PC-9 (cell line): Measurements from ENCODE around the gene FOXP1.

Source experiments
- EZH2 ChIP-seq: fragments of 200-600 bp; sonication (generic); IDR thresholded peaks from 2 replicates; pipeline ENCODE4 v1.8.0; 2017; ENCODE audit warnings: antibody characterized with exemption, low read depth
- TF ChIP-seq, protein P1 (sequence below): fragments of 200-600 bp; sonication (generic); conservative IDR thresholded peaks from 2 replicates; pipeline ENCODE4 v1.6.1; 2017; ENCODE audit warnings: mixed run types, antibody characterized with exemption, mild to moderate bottlenecking, moderate library complexity

DNA sequence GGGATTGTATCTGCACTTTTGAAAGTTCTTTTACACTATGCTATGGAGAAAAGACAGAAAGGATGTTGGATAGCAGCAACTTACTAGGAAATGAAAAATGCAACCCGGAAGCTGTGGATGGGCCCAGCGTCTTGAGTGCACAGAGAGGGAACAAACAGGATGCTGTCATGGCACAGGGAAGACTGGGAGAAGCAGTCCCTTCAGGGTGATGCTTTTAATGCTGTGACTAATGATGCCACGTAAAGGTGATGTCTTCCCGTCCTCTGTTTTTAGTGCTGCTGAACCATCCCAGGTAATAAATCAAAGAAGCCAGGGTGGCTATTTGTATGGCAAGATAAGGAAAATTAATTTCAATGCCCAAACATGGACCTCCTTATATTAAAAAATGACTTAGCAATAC is 437.6 kb downstream of the FOXP1 start:
- TF ChIP-seq, protein P1, sequence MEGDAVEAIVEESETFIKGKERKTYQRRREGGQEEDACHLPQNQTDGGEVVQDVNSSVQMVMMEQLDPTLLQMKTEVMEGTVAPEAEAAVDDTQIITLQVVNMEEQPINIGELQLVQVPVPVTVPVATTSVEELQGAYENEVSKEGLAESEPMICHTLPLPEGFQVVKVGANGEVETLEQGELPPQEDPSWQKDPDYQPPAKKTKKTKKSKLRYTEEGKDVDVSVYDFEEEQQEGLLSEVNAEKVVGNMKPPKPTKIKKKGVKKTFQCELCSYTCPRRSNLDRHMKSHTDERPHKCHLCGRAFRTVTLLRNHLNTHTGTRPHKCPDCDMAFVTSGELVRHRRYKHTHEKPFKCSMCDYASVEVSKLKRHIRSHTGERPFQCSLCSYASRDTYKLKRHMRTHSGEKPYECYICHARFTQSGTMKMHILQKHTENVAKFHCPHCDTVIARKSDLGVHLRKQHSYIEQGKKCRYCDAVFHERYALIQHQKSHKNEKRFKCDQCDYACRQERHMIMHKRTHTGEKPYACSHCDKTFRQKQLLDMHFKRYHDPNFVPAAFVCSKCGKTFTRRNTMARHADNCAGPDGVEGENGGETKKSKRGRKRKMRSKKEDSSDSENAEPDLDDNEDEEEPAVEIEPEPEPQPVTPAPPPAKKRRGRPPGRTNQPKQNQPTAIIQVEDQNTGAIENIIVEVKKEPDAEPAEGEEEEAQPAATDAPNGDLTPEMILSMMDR: no peak
- TF ChIP-seq EZH2: no peak
